SK-N-SH (cell line): ENCODE results near the gene SNRPF.

Experiments
- CTCF ChIP-seq: fragments of 200-600 bp; sonication (generic); IDR thresholded peaks from 2 replicates; pipeline ENCODE4 v1.6.1; 2017; ENCODE audit warnings: antibody characterized with exemption, mild to moderate bottlenecking, moderate library complexity
- EP300 ChIP-seq, 2 experiments: IDR thresholded peaks; 2 replicates each; pipeline versions ENCODE4 v1.4.0 to v1.6.1; 2012; ENCODE audit warnings: borderline replicate concordance in 1 of 2, low read depth in 1 of 2, low read length in 1 of 2
- GATA2 ChIP-seq: sonication (generic); formaldehyde crosslinking; IDR thresholded peaks from 2 replicates; pipeline ENCODE4 v1.5.0; 2020; ENCODE audit warnings: mild to moderate bottlenecking, missing genetic modification reagents
- MAX ChIP-seq: IDR thresholded peaks from 2 replicates; pipeline ENCODE4 v1.4.0; 2012; ENCODE audit warnings: low read depth
- NRF1 ChIP-seq: IDR thresholded peaks from 2 replicates; pipeline ENCODE4 v1.6.1; 2012; ENCODE audit warnings: low read depth, mild to moderate bottlenecking, low read length
- POLR2AphosphoS5 ChIP-seq: IDR thresholded peaks from 2 replicates; pipeline ENCODE4 v1.6.1; 2012; ENCODE audit warnings: low read depth, low read length
- RAD21 ChIP-seq: IDR thresholded peaks from 2 replicates; pipeline ENCODE4 v1.6.1; 2012; ENCODE audit warnings: mild to moderate bottlenecking, low read length
- RCOR1 ChIP-seq: fragments of 150-350 bp; IDR thresholded peaks from 2 replicates; pipeline ENCODE4 v1.6.1; 2017; ENCODE audit warnings: antibody characterized with exemption, low read length
- REST ChIP-seq: IDR thresholded peaks from 2 replicates; pipeline ENCODE4 v1.6.1; 2012; ENCODE audit warnings: mild to moderate bottlenecking, low read depth, low read length, moderate library complexity
- TAF1 ChIP-seq: IDR thresholded peaks from 2 replicates; pipeline ENCODE4 v1.6.1; 2012; ENCODE audit warnings: low read depth, mild to moderate bottlenecking, low read length, moderate library complexity, borderline replicate concordance
- TEAD4 ChIP-seq: IDR thresholded peaks from 2 replicates; pipeline ENCODE4 v1.4.0; 2012; ENCODE audit warnings: mild to moderate bottlenecking, borderline replicate concordance; ENCODE audit not compliant: insufficient read depth
- USF2 ChIP-seq: fragments of 150-350 bp; IDR thresholded peaks from 2 replicates; pipeline ENCODE4 v1.6.1; 2017; ENCODE audit warnings: antibody characterized with exemption, low read length, low read depth, borderline replicate concordance

GRCh38 chr12:95852133-95852532 lies 6.6 kb upstream of the SNRPF start:
- TF ChIP-seq RAD21 (no peak), CTCF (no peak), MAX (no peak), NRF1 (no peak), RCOR1 (no peak), POLR2AphosphoS5 (no peak), USF2 (no peak), TEAD4 (no peak), GATA2 (CRISPR knock-in tag) (no peak), REST (no peak), EP300 (IDR thresholded peaks at IDR 0.05; ENCODE audit: borderline replicate concordance in 1 of 2, low read depth in 1 of 2, low read length in 1 of 2) (no peak), TAF1 (no peak)
